Cardiac muscle cell (in vitro differentiated cells and primary cell): ENCODE data around the gene CRK. TPM values are rescaled to one million over a fixed set of nuclear protein-coding genes. Genes with fewer than 3 reads are reported as not detected.
"Not testable (repeated sequence)": the region's sequence is repeated elsewhere in the genome, so short reads cannot be mapped to it uniquely, and the experiment has no call there.

Experiments
- DNase-seq, 2 donors: peaks; one replicate each; pipeline versions ENCODE4 v3.0.0 to v3.0.0-alpha.2; 2010 to 2017; ENCODE audit warnings: low read depth in 1 of 2, low spot score in 1 of 2
- H3K27ac ChIP-seq: fragments of 200-600 bp; sonication (generic); 2 replicates; pipeline ENCODE4 v1.5.1; 2016
- H3K27me3 ChIP-seq: fragments of 200-600 bp; sonication (generic); 2 replicates; pipeline ENCODE4 v1.6.0; 2016; ENCODE audit warnings: control low read depth
- H3K36me3 ChIP-seq: fragments of 200-600 bp; sonication (generic); 2 replicates; pipeline ENCODE4 v1.5.1; 2016; ENCODE audit warnings: control low read depth
- H3K4me1 ChIP-seq: fragments of 200-600 bp; sonication (generic); 2 replicates; pipeline ENCODE4 v1.8.1; 2017; ENCODE audit warnings: low read depth, mild to moderate bottlenecking, mixed run types
- H3K4me3 ChIP-seq: fragments of 200-600 bp; sonication (generic); 2 replicates; pipeline ENCODE4 v1.5.1; 2016; ENCODE audit warnings: mild to moderate bottlenecking
- H3K9me3 ChIP-seq: fragments of 200-600 bp; sonication (generic); 2 replicates; pipeline ENCODE4 v1.5.1; 2017; ENCODE audit warnings: low read depth, mild to moderate bottlenecking, control low read depth
- CTCF ChIP-seq: IDR thresholded peaks from 2 replicates; pipeline ENCODE4 v1.5.1; 2012; ENCODE audit warnings: low read depth, mild to moderate bottlenecking, low read length
- polyA plus RNA-seq: library from polyadenylated mRNA; unstranded; fragments of >200 nt; fragmentation: Nextera tagmentation; extraction: Ambion mirVana; gene quantifications from 2 replicates; pipeline ENCODE4 v1.2.1, GENCODE V29; 2016
- total RNA-seq: library from RNA; depleted of rRNA; stranded (reverse); fragments of >200 nt; gene quantifications from 2 replicates; pipeline ENCODE4 v1.2.3, GENCODE V29; 2016

CRK gene
- total and polyA plus RNA-seq, 2 experiments from 2014 or later: 25.0 to 33.1 TPM

GRCh38 chr17:1379930-1380313 is 76.1 kb downstream of the CRK start:
- Histone ChIP-seq H3K4me1 (peaks cover 24% of the 10 kb centered on the region), H3K9me3 (no peaks in the 10 kb centered on the region), H3K27ac (peak overlapping the region; percentile 69), H3K36me3 (no peaks in the 10 kb centered on the region), H3K27me3 (no peaks in the 10 kb centered on the region), H3K4me3 (no peak overlapping the region)
- TF ChIP-seq CTCF: no peak
- no peak for DNase-seq

- Histone ChIP-seq H3K9me3 (no peaks in the 10 kb centered on the region), H3K27ac (peak overlapping the region; percentile 69), H3K4me1 (peaks cover 24% of the 10 kb centered on the region), H3K4me3 (no peak overlapping the region), H3K36me3 (no peaks in the 10 kb centered on the region), H3K27me3 (no peaks in the 10 kb centered on the region)
- TF ChIP-seq CTCF: no peak
- DNase-seq: no peak
Measured at GRCh38 chr17:1379208-1379929, 76.7 kb downstream of the CRK start.

GRCh38 chr17:1378476-1378860 is 77.6 kb downstream of the CRK start:
- H3K9me3 ChIP-seq, DNase-seq, H3K27ac ChIP-seq, H3K27me3 ChIP-seq, H3K36me3 ChIP-seq, H3K4me3 ChIP-seq: not testable (repeated sequence)
- peaks cover 24% of the 10 kb centered on the region for H3K4me1 ChIP-seq

- no peak overlapping the region for H3K4me3 ChIP-seq
- H3K9me3 ChIP-seq: no peaks in the 10 kb centered on the region
- no peak overlapping the region for H3K27ac ChIP-seq
- no peak for TF ChIP-seq CTCF
- H3K4me1 ChIP-seq: peaks cover 24% of the 10 kb centered on the region
- DNase-seq: no peak
- H3K36me3 ChIP-seq: no peaks in the 10 kb centered on the region
- no peaks in the 10 kb centered on the region for H3K27me3 ChIP-seq
Measured at GRCh38 chr17:1377334-1377733, 78.7 kb downstream of the CRK start.

- no peak overlapping the region for H3K4me3 ChIP-seq
- no peaks in the 10 kb centered on the region for H3K27me3 ChIP-seq
- H3K27ac ChIP-seq: peak overlapping the region; percentile 42
- no peak for DNase-seq
- H3K9me3 ChIP-seq: no peaks in the 10 kb centered on the region
- peaks cover 35% of the 10 kb centered on the region for H3K4me1 ChIP-seq
- no peaks in the 10 kb centered on the region for H3K36me3 ChIP-seq
- TF ChIP-seq CTCF: no peak
Measured at GRCh38 chr17:1376061-1376460, 80.0 kb downstream of the CRK start.

- no peak overlapping the region for H3K4me3 ChIP-seq
- peaks cover 32% of the 10 kb centered on the region for H3K4me1 ChIP-seq
- H3K36me3 ChIP-seq: no peaks in the 10 kb centered on the region
- H3K27ac ChIP-seq: peak overlapping the region; percentile 42
- no peaks in the 10 kb centered on the region for H3K27me3 ChIP-seq
- TF ChIP-seq CTCF: no peak
- no peaks in the 10 kb centered on the region for H3K9me3 ChIP-seq
- DNase-seq: no peak
Measured at GRCh38 chr17:1375615-1376014, 80.4 kb downstream of the CRK start.
